Lung microvascular endothelial cell (primary cell): ENCODE measurements around the gene MEP1B. TPM values are rescaled to one million over a fixed set of nuclear protein-coding genes. Genes with fewer than 3 reads are reported as not detected.
"Not testable (repeated sequence)": the region's sequence is repeated elsewhere in the genome, so short reads cannot be mapped to it uniquely, and the experiment has no call there.

Experiments used
- DNase-seq, 2 donors: peaks; one replicate each; pipeline versions ENCODE4 v3.0.0 to v3.0.0-alpha.2; 2010; ENCODE audit warnings: low read depth in 2 of 2
- total RNA-seq: library from RNA; depleted of rRNA; stranded (reverse); fragments of >200 nt; gene quantifications from 2 replicates; pipeline ENCODE4 v1.2.1, GENCODE V29; 2014

MEP1B gene
- total RNA-seq, 1 donor from 2014 or later, result not detected

- DNase-seq, result no peak
These were observed 18.7 kb downstream of the MEP1B start for GRCh38 chr18:32208577-32208976.

GRCh38 chr18:32209685-32210445 lies 20.0 kb downstream of the MEP1B start:
- DNase-seq, result no peak

DNA sequence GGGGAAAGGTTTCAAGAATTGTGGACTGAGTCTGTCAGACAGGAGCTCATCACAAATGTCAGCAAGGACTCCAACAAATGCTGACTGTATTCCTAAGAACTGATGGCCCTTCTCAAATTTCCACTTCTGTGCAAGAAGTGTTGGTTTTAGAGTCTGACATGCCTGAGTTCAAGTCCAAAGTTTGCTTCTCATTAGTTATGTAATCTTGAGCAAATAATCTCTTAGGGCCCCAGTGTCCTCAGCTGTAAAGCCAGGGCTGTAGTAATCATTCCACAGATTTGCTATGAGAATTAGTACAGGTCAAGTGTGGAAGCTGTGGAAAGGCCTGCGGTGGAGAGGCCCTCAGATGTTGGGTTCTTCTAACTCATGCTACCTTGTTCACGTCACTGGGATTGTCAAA lies 23.9 kb downstream of the MEP1B start:
- DNase-seq, result no peak

GRCh38 chr18:32216390-32216789 lies 26.6 kb downstream of the MEP1B start:
- no peak for DNase-seq

DNA sequence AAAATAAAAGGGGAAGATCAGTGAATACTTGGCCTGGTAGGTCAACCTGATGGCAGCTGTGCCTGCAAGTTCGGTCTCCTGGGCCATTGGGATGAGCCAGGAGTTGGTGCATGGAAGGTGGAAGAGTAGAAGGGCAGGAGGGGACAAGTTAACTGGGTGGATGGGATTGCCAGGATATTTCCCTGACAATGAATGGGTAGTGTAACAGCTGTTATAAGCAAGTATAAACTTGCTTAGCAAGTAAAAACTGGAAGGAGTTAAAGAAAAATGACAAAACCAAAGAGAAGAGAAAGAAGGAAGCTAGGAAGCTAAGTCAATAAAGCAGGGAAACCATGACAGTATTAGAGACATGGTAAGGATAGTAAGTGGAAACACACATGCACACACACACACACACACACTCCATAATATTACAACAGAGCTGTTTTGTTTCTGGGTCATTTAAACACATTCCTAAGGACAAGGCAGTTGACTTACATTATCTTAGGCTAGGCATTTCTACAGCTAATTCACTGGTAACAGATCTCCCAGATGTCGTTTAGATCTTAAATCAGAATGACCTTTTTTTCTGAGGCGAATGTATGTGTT lies 29.7 kb downstream of the MEP1B start:
- no peak for DNase-seq

DNA sequence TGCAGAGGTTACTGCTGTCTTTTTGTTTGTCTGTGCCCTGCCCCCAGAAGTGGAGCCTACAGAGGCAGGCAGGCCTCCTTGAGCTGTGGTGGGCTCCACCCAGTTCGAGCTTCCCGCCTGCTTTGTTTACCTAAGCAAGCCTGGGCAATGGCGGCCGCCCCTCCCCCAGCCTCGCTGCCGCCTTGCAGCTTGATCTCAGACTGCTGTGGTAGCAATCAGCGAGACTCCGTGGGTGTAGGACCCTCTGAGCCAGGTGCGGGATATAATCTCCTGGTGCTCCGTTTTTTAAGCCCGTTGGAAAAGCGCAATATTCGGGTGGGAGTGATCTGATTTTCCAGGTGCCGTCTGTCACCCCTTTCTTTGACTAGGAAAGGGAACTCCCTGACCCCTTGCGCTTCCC lies 43.5 kb downstream of the MEP1B start:
- not testable (repeated sequence) for DNase-seq

GRCh38 chr18:32237049-32237448 lies 47.2 kb downstream of the MEP1B start:
- no peak for DNase-seq

DNA sequence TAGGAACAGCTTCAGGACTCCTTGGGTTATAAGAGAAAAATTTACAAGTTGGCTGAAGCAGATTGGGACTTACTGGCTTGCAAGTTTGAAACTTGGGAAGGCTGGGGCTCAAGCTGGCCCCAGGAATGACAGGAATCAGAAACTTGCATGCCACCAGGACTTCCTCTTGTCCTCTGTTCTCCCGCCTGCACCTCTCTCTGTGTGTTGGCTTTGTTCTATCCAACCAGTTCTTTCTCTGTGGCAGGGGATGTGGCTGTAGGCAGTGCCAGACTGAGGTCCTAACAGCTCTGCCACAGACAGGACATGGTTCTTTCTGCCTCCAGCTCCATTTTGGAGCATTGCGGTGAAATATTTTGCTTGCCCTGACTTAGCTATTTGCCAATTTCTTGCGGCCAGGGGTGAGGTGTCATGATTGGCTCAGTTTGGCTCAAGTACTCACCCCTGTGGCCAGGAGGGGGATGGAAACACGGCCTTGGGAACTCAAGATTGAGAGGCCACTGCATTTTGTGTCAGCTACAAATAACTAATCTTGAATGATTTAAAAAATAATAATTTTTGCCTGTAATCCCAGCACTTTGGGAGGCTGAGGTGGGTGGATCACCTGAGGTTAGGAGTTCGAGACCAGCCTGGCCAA lies 48.9 kb downstream of the MEP1B start:
- no peak for DNase-seq

DNA sequence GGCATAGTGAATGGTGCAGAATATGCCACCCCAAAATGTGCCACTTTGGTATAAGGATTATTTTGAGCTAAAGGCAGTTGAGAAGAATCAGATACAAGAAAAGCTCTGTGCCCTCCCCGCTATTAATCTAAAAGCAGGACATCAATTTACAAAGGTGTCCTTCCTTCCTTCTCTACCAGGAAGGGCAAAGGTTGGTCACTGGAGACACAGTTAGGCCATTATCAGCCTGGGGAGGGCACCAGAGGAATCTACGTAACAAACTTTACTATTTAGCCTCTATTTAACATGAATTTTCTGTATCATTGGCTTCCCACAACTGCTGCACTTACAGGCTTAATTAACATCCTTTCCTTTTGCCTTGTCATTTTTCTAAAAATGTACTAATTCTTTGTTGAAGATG lies 52.6 kb downstream of the MEP1B start:
- DNase-seq, result no peak

DNA sequence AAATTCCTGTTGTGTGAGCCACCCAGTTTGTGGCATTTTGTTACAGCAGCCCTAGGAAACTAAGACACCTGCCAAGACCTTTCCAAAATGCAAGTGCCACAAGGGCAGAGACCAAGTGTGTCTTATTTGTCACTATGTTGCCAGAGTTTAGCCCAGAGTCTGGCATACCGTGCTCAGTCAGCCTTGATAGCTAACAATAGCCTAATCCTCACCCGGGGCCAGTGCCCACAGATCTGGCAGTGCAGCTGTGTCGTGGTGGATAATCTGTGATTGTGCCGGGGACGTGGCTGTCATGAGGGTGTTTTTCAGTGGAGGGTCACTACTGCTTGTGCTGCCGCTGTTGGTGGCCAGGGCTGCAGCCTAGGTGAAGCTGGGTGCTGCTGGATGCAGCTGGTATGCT lies 53.5 kb downstream of the MEP1B start:
- DNase-seq, result no peak

DNA sequence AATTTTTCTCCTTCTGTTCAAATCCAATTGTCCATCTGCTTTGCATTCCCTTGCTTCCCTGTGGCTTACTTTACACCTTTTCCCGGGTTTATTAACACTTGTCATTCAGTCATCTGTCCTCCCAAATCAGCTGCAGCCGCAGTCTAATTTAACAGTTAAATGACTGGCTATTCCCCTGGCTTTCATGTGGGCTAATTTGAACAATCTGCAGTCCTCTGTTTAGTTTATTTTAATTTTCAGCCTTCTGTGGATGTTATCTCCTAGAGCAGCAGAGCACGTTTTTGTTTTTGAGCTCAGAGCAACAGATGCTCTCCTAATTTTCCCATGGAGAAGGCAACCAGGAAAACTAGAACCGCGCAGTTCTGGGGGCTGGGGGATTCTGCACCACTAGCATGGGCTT lies 55.0 kb downstream of the MEP1B start:
- DNase-seq, result no peak

- no peak for DNase-seq
These were observed 59.5 kb downstream of the MEP1B start for GRCh38 chr18:32249147-32249929.

- DNase-seq, result no peak
These were observed 61.6 kb downstream of the MEP1B start for GRCh38 chr18:32251466-32251865.

DNA sequence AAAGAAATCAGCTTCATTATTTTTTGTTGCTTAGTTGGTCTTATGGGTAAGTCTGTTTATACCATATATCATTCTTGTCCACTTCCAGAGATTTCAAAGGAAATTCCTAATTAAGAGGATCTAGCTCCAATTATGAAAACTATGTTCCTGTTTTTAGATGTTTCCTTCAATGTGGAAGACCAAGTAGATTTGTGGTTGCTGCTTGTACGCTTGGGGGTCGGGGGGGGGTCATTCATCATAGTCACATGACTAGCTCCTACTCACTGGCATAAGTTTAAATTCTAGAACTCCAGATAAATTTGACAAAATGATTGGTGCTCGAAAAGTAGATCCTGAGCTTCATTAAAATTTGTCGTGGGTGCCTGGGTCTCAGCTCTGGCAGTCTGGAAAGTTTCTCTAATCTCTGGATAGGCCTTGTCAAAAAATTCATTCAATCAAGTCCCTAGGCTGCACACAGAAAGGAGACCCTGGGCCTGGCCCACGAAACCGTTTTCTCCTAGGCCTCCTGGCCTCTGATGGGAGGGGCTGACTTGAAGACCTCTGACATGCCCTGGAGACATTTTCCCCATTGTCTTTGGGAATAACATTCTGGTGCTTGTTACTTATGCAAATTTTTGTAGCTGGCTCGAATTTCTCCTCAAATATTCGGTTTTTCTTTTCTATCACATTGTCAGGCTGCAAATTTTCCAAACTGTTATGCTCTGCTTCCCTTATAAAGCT lies 62.5 kb downstream of the MEP1B start:
- DNase-seq, result no peak

- DNase-seq, result no peak
These were observed 65.7 kb downstream of the MEP1B start for GRCh38 chr18:32255570-32255969.

- no peak for DNase-seq
These were observed 67.4 kb downstream of the MEP1B start for GRCh38 chr18:32257084-32257785.

DNA sequence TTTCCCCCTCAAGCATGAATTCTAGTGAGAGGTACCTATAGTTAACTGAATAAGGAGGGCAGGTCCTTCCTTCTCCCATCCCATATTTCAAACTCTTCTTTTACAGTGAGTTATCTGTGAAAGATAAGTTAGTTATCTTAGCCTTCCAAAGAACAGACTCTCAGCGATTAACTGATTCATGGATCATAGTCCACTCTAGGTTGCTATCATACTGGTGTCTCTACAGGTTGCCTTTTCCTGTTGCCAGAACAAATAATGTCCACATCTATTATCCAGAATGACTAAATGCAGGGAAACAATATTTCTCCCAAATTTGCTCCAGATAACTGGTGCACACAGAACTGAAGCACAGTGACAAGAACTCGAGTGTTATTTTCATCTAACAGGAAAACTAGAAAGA lies 68.3 kb downstream of the MEP1B start:
- DNase-seq, result no peak

GRCh38 chr18:32258558-32259204 lies 68.8 kb downstream of the MEP1B start:
- DNase-seq, result no peak

DNA sequence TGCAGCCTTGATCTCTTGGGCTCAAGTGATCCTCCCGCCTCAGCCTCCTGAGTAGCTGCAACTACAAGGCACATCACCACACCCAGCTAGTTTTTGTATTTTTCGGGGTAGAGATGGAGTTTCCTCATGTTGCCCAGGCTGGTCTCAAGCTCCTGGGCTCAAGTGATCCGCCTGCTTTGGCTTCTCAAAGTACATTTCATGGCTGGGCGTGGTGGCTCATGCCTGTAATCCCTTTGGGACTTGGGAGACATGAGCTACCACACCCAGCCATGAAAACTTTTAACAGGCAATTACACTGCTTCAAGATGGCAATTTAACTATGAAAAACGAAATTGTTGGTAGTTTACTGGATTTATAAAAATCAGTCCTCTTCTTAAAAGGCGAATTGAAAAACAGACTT lies 69.7 kb downstream of the MEP1B start:
- DNase-seq, result no peak

DNA sequence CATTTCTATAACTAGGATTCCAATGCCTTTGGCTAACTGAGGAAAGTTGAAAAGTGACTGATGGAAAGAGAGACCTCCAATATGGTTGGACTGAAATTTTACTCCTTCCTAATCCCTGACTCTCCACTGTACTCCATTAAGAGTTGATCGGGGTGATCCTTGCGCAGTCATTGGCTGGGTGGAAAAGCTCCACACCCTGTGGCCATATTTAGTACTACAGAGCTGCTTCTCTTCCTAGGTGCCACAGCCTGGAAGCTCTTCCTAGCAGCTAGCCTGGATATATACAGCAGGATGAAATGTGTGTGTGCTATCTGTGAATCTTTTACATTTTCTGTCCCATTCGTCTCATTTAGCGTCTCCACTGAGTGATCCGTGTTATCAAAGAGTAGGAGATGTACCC lies 71.2 kb downstream of the MEP1B start:
- DNase-seq, result no peak
